Left ventricle myocardium superior (tissue), 1 donor: ENCODE results near the gene XRCC3. TPM values are rescaled to one million over a fixed set of nuclear protein-coding genes. Genes with fewer than 3 reads are reported as not detected.

Source experiments
- ATAC-seq: fragments of 200-7000 bp; cut with Tn5 transposase; one replicate; pipeline ENCODE4 v1.9.1; 2020; ENCODE audit warnings: mild to moderate bottlenecking, moderate library complexity
- DNase-seq: peaks from one replicate; pipeline ENCODE4 v3.0.0-alpha.2; 2020
- intact Hi-C: fragments of 100-400 bp; cut with micrococcal nuclease; formaldehyde crosslinking; loops from one replicate; pipeline ENCODE4 v1.11.0; 2022
- total RNA-seq: library from RNA; stranded (reverse); fragmentation: NEBNext Ultra II Directional; extraction: Animal tissue kit (Norgen Biotek cat#: 25700); gene quantifications from one replicate; pipeline ENCODE4 v1.2.1, GENCODE V29; 2021
- donor health status: DM: no; HTN: yes; CAD: no; lungs with severe emphysema.

XRCC3 gene
- total RNA-seq, 1 donor from 2014 or later = 2.7 TPM

- peak; percentile 1 for ATAC-seq
- peak; percentile 34 for DNase-seq
- intact Hi-C loops = no loop called here
Observed at GRCh38 chr14:103729496-103730448, 14.5 kb upstream of the XRCC3 start.

DNA sequence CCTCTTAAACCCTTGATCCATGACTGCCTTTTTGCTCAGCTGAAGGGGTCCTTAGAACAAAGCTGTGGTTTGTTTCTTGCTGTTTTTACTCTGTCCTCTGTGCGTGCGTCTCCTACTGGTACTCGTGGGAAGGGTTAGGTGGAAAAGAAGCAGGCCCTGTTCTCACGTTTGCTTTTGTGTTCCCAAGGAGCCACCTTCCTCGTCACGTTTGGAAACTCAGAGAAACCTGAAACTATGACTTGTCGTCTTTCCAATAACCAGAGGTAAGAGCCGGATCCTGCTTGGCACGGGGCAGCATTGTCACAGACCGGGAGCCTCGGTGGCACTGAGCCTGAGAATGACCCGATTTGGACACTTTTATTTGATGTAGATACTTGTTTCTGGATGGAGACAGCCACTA is 13.5 kb upstream of the XRCC3 start:
- intact Hi-C loops = no loop called here
- peak; percentile 9 for DNase-seq
- ATAC-seq = no peak

- DNase-seq (peak; percentile 22), ATAC-seq (no peak)
- intact Hi-C loops = no loop called here
Observed at GRCh38 chr14:103728141-103728540, 12.9 kb upstream of the XRCC3 start.

DNA sequence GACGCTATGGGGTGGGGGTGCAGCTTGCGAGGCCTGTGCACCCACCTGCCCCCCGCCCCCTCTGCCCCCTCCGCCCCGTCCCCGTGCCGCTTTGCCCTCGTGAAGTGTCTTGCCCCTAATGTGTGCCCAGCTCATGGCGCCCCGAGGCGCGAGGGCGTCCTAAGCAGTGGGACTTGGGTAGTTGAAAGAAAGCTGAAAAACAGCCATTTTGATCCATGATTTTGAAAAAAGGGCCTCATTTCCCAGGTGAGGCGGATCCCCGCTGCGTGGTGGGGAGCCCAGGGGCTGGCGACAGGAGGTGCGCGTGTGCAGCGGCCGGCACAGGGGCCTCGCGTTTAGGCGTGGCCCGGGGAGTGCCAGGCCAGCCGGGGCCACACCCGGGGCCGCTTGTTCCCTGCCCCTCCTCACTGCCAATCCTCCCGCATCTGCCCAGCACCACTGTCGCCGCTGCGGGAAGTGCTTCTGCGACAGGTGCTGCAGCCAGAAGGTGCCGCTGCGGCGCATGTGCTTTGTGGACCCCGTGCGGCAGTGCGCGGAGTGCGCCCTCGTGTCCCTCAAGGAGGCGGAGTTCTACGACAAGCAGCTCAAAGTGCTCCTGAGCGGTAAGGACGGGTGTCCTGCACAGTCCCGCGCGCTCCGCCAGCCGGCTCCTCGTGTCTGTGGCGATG is 12.2 kb upstream of the XRCC3 start:
- DNase-seq (peak; percentile 35), ATAC-seq (no peak)
- intact Hi-C loops = no loop called here

DNA sequence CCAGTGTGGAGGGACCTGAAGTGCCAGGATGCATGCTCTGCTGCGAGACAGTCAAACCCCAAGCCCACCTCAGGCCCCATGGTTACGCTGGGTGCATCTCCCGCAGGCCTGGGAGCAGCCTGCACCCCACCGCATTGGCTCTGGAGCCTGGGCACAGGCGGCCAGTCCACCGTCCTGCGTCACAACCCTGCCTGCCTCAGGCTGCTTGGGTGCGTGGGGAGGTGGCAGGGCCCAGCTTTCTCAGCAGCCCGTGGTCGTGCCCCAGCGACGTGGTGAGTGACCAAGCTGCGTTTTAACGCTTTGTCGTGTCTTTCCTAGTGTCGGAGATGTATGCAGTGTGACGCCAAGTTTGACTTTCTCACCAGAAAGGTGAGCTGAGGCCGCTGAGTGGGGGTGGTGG is 11.2 kb upstream of the XRCC3 start:
- intact Hi-C loops = no loop called here
- DNase-seq (peak; percentile 16), ATAC-seq (no peak)

- intact Hi-C loops = no loop called here
- ATAC-seq (no peak), DNase-seq (peak; percentile 23)
Observed at GRCh38 chr14:103725739-103726395, 10.6 kb upstream of the XRCC3 start.

GRCh38 chr14:103725001-103725682 is 9.9 kb upstream of the XRCC3 start:
- intact Hi-C loops = no loop called here
- DNase-seq (peak; percentile 29), ATAC-seq (no peak)

DNA sequence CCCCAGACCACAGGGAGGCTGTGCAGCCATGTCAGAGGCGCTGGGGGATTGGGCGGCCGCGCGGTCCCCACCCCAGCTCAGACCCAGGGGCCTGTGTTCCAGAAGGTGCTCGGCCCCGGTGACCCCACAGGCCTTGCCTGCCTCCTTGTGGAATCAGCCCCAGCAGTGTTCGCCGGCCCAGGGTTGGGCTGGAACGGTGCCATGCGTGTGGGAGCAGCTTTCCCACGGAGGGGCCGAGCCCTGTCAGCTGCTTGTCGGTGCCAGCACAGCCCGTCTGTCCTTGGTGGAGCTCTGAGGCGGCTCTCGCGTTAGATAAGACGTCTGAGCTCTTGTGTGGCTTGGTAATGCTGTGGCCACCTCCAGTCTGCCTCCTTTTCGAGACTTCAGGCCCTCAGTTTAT is 8.9 kb upstream of the XRCC3 start:
- intact Hi-C loops = no loop called here
- ATAC-seq (peak; percentile 82), DNase-seq (peak; percentile 88)

DNA sequence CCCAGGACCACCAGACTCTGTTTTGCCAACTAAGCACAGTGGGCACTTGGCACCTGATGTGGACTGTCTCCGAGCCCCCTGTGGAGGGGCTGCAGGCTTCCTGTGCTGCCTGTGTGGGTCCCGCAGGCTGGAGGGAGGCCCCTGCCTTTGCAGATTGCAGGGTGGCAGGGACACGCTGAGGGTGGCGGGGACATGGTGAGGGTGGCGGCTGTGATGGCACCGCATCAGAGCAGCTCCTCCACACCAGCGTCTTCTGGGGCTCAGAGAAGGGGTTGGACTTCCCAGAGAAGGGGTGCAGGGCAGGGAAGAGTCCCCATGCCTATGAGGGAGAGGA is 8.5 kb upstream of the XRCC3 start:
- no peak for ATAC-seq
- intact Hi-C loops = no loop called here
- DNase-seq = no peak

GRCh38 chr14:103721334-103722120 is 6.3 kb upstream of the XRCC3 start:
- no peak for ATAC-seq
- DNase-seq = no peak
- intact Hi-C loops = no loop called here

DNA sequence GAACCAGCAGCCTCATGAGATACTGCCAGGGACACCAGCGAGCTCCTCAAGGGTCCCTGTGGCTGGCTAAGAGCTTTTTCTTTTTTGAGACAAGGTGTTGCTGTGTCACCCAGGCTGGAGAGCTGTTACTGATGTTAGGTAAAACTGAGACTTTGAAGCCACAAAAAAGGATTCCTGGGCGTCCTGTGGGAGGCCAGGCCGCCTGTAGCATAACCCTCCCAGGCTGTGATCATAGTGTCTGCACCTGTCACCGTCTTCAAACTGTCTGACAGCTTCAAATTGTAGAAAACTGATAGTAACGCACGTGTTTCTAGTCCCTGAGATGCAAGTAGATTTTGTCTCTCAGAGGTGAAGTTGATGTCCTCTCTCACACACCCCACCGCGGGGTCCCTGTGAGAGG is 4.5 kb upstream of the XRCC3 start:
- intact Hi-C loops = no loop called here

DNA sequence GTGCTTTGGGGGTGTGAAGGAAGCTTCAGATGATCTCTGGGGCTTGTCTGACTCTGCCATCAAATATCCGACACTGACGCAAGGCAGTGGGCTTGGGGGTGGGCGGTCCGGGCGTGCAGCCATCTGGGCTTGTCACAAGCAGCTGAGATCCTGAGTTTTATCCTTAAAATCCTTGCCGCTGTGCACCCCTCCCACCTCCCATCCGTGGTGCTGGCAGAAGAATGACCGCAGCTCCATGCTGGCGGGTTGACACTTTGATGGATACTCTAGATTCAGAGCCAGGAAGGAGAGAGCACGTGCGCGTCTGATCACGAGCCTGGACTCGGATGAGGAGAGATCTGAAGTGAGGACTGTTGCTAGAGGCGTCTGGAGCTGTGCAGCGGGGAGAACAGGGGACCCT is 3.3 kb upstream of the XRCC3 start:
- DNase-seq (no peak), ATAC-seq (no peak)
- intact Hi-C loops = no loop called here

More for the DNA sequence above, 4.5 kb upstream of the XRCC3 start:
- DNase-seq = no peak
- ATAC-seq = no peak

DNA sequence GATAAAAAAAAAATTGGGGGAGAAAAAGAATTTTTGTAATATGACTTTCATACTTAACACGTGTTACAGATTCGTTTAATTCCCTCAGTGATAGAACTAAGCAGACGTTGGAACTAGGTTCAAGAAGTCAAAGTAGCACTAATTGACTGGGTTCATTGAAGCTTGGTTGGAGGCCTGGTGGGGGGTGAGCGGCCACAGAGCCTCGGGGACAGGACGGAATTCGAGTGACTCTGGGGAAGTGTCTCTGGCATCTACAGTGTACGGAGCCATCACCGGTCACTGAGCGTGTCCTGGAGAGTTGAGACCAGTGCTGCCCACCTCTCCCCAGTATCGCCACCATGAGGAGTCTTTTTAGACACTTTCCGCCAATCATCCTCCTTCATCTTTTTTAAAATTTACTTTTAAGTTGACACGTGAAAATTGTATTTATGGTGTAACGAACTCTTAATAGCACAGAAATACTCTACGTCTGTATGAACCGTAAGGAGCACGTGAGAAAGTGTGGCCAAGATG is 1.7 kb upstream of the XRCC3 start:
- intact Hi-C loops = no loop called here
- ATAC-seq (no peak), DNase-seq (no peak)

DNA sequence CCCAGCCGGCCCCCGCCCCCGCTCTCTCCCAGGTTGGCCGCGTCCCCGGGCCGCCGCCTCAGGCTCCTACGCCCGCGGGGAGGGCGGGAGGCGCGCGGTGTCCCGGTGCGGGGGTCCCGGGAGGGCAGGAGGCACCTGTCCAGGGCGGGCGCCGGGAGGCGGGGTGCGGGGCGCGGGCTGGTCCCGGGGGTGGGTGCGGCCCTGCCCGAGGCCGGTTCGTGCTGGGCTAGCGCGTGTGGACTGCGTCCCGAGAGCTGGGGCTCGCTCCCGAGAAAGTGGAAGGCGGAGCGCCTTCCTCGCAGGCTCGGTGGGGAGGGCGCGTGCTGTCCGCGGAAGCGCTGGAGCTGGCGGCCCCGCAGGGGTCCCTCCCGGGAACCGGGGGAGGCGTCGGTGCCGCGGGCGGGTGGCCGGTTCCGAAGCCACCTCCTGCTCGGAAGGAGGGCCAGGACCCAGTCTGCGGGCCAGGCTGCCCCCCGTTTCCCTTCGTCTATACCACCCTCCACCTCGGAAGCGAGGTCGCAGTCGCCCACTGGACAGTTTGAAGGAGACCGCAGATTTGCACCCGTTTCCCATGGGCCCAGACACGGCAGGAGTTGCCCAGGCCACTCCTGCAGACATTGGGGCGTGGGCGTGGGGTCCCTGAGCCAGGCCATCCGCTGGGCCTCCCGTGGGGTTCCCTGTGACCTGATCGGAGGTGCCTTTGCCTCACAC is 995 bp upstream of the XRCC3 start:
- DNase-seq = peak; percentile 65

DNA sequence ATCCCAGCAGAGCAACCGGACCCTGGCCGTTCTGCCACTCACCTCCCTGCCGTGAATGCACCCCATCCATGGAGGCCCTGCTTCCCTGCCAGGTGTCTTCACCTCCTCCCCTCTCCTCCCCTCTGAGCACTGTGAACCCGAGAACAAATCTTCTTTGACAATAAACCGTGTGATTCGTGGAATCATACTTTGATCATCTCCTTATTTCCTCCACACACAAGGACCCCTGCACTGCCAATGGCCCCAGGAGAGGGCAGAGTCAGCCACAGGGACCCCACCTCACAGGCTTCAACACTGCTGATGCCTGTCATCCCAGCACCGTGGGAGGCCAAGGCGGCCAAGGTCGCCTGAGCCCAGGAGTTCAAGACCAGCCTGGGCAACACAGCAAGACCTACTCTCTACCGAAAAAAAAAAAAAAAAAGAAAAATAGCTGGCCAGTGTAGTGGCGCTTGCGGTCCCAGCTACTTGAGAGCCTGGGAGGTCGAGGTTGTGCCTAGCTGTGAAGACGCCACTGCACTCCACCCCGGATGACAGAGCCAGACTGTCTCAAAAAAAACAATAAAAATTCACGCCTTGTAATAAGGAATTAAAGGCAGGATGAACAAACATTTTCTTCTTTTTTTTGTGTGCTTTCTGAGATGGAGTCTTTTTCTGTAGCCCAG is 1.1 kb downstream of the XRCC3 start:
- intact Hi-C loops = no loop called here
- no peak for ATAC-seq
- DNase-seq = no peak

More for the DNA sequence above, 995 bp upstream of the XRCC3 start:
- intact Hi-C loops = no loop called here
- no peak for ATAC-seq

DNA sequence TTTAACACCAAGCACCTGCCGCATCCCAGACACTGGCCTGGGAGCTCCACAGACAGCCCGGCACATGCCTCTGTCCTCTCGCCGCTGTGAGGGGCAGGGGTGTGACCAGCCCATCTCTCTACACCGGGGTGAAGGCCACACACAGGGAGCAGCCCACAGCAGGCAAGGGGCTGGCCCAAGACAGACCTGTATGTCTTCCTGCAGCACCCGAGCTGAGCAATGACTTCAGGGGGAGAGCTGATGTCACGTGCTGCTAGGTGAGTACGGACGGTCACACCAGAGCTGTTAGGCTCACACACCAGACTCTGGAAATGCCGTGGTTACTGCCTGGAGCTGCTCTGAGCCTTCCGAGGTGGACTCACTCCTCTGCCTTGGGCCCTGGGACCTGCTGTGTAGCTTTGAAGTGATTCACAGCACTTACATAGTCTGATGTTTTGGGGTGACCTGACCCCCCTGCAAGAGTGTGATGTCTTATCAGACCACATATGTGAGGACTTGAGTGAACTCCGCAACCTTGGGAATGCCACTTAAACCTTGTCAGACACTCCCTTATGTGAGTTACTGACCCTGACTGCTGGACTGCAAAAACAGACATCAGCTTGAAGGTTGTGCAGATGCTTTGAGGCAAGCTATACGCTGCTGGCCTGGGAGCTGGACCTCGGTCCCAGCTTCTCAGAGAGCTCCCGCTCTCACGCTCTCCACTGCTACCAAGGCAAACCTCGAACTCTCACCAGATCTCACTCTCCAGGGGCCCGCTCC is 1.8 kb downstream of the XRCC3 start:
- ATAC-seq (no peak), DNase-seq (no peak)
- intact Hi-C loops = no loop called here
